HTR-8/SVneo (cell line): ENCODE results near the gene SPTBN1.

ENCODE experiments used
- DNase-seq: peaks from one replicate; pipeline ENCODE4 v3.0.0; 2011; ENCODE audit warnings: low spot score, mixed read lengths; ENCODE audit not compliant: insufficient read length
- FAIRE-seq: peaks from 2 replicates; lab custom pipeline; 2011; peaks lifted over from hg19 to GRCh38; lab: Jason Lieb, UNC

SPTBN1 gene

GRCh38 chr2:54455563-54456361 is at the start of gene SPTBN1:
Gene SPTBN1 (plus strand): TSS chr2:54456327. CDS start chr2:54526419, 70,092 bp downstream.
- DNase-seq (peak; percentile 85), FAIRE-seq (peak; percentile 93)

GRCh38 chr2:54407693-54408092 is 48.4 kb upstream of the SPTBN1 start:
- no peak for DNase-seq
- FAIRE-seq: no peak

GRCh38 chr2:54408288-54408687 is 47.8 kb upstream of the SPTBN1 start:
- DNase-seq: no peak
- peak; percentile 52 for FAIRE-seq

- DNase-seq (no peak), FAIRE-seq (no peak)
Measured at GRCh38 chr2:54409752-54410151, 46.4 kb upstream of the SPTBN1 start.

- DNase-seq (no peak), FAIRE-seq (no peak)
Measured at GRCh38 chr2:54411801-54412354, 44.2 kb upstream of the SPTBN1 start.

- FAIRE-seq (no peak), DNase-seq (no peak)
Measured at GRCh38 chr2:54416166-54416813, 39.8 kb upstream of the SPTBN1 start.

GRCh38 chr2:54416938-54417337 is 39.2 kb upstream of the SPTBN1 start:
- no peak for FAIRE-seq

GRCh38 chr2:54417577-54417976 is 38.5 kb upstream of the SPTBN1 start:
- no peak for FAIRE-seq
- no peak for DNase-seq

More at GRCh38 chr2:54416938-54417337, 39.2 kb upstream of the SPTBN1 start:
- DNase-seq: no peak

- DNase-seq: no peak
- no peak for FAIRE-seq
Measured at GRCh38 chr2:54419388-54419787, 36.7 kb upstream of the SPTBN1 start.

- no peak for FAIRE-seq
- no peak for DNase-seq
Measured at GRCh38 chr2:54419855-54420523, 36.1 kb upstream of the SPTBN1 start.

- no peak for FAIRE-seq
- no peak for DNase-seq
Measured at GRCh38 chr2:54420524-54421172, 35.5 kb upstream of the SPTBN1 start.

GRCh38 chr2:54422072-54422581 is 34.0 kb upstream of the SPTBN1 start:
- FAIRE-seq (no peak), DNase-seq (no peak)

GRCh38 chr2:54423213-54423612 is 32.9 kb upstream of the SPTBN1 start:
- no peak for FAIRE-seq

GRCh38 chr2:54424555-54425163 is 31.5 kb upstream of the SPTBN1 start:
- no peak for DNase-seq

More at GRCh38 chr2:54423213-54423612, 32.9 kb upstream of the SPTBN1 start:
- no peak for DNase-seq

GRCh38 chr2:54428108-54428831 is 27.9 kb upstream of the SPTBN1 start:
- FAIRE-seq: no peak
- DNase-seq: no peak

More at GRCh38 chr2:54424555-54425163, 31.5 kb upstream of the SPTBN1 start:
- FAIRE-seq: no peak

- DNase-seq (no peak), FAIRE-seq (no peak)
Measured at GRCh38 chr2:54429054-54429453, 27.1 kb upstream of the SPTBN1 start.

- no peak for DNase-seq
- FAIRE-seq: no peak
Measured at GRCh38 chr2:54429811-54430551, 26.1 kb upstream of the SPTBN1 start.

- DNase-seq (no peak), FAIRE-seq (no peak)
Measured at GRCh38 chr2:54430649-54431048, 25.5 kb upstream of the SPTBN1 start.
